Upper lobe of left lung (tissue), 4 donors: Measurements from ENCODE around the gene ASB5.

Source experiments
- CTCF ChIP-seq, 6 experiments: fragments of 450-650 bp in 4 of 6; fragments of 200-600 bp in 2 of 6; sonication (generic) in 2 of 6; IDR thresholded peaks; one replicate each; pipeline ENCODE4 v1.5.1; 2016 to 2019; ENCODE audit warnings: antibody characterized with exemption in 6 of 6
- EP300 ChIP-seq, 4 donors: sonication (generic); formaldehyde crosslinking; IDR thresholded peaks; one replicate each; pipeline ENCODE4 v1.5.1; 2017; ENCODE audit warnings: antibody characterized with exemption in 4 of 4, control low read depth in 2 of 4
- POLR2A ChIP-seq, 4 donors: fragments of 450-650 bp; IDR thresholded peaks; one replicate each; pipeline ENCODE4 v1.5.1; 2016 to 2017; ENCODE audit warnings: antibody characterized with exemption in 4 of 4, mild to moderate bottlenecking in 2 of 4
- POLR2AphosphoS5 ChIP-seq, 2 donors: sonication (generic); formaldehyde crosslinking; IDR thresholded peaks; one replicate each; pipeline ENCODE4 v1.5.1; 2017; ENCODE audit warnings: antibody characterized with exemption in 2 of 2

GRCh38 chr4:176242764-176243347, 26.2 kb downstream of the ASB5 start:
- TF ChIP-seq CTCF (IDR thresholded peaks at IDR 0.05), result no peak
- no peak for TF ChIP-seq POLR2A (IDR thresholded peaks at IDR 0.05)
- no peak for TF ChIP-seq POLR2AphosphoS5 (IDR thresholded peaks at IDR 0.05)
- TF ChIP-seq EP300 (IDR thresholded peaks at IDR 0.05), result no peak
